Activated naive CD8-positive, alpha-beta T cell treated with anti-CD3 and anti-CD28 coated beads, Interleukin-2, amount 50 U/mL, for 24 hours (primary cell): ENCODE results near the gene SHROOM4.

ENCODE experiments used
- ATAC-seq: fragments of 150-1000 bp; cut with Tn5 transposase; one replicate; pipeline ENCODE4 v1.10.0; 2021
- DNase-seq: peaks from one replicate; pipeline ENCODE4 v3.0.0; 2021
- H3K27ac Mint-ChIP-seq: one replicate; pipeline ENCODE4 v1.8.0; 2021; ENCODE audit warnings: mild to moderate bottlenecking, mixed read lengths
- H3K27me3 Mint-ChIP-seq: one replicate; pipeline ENCODE4 v1.8.0; 2021; ENCODE audit warnings: mixed read lengths
- H3K36me3 Mint-ChIP-seq: one replicate; pipeline ENCODE4 v1.8.0; 2021; ENCODE audit warnings: low read depth, mixed read lengths
- H3K4me1 Mint-ChIP-seq: one replicate; pipeline ENCODE4 v1.8.0; 2021; ENCODE audit warnings: mixed read lengths
- H3K4me3 Mint-ChIP-seq: one replicate; pipeline ENCODE4 v1.8.0; 2021; ENCODE audit warnings: mild to moderate bottlenecking, moderate library complexity, mixed read lengths
- H3K9me3 Mint-ChIP-seq: one replicate; pipeline ENCODE4 v1.8.0; 2021; ENCODE audit warnings: mixed read lengths

SHROOM4 gene

DNA sequence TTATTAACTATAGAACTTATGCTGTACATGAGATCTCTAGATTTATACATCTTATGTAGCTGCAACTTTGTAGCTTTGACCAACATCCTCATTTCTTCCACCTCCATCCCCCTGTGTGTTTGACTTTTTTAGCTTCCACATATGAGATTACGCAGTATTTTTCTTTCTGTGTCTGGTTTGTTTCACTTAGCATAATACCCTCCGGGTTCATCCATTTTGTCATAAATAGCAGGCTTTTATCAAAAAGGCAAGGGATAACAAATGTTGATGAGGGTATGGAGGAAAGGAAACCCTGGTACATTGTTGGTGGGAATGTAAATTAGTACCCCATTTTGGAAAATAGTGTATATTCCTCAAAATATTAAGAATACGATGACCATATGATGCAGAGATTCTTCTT lies 227.0 kb downstream of the SHROOM4 start:
- DNase-seq (no peak), ATAC-seq (no peak)
- no peaks in the 10 kb centered on the region for H3K4me1 Mint-ChIP-seq
- peaks cover 3% of the 10 kb centered on the region for H3K27me3 Mint-ChIP-seq
- no peak overlapping the region for H3K4me3 Mint-ChIP-seq
- H3K36me3 Mint-ChIP-seq = no peaks in the 10 kb centered on the region
- no peaks in the 10 kb centered on the region for H3K9me3 Mint-ChIP-seq
- no peak overlapping the region for H3K27ac Mint-ChIP-seq

DNA sequence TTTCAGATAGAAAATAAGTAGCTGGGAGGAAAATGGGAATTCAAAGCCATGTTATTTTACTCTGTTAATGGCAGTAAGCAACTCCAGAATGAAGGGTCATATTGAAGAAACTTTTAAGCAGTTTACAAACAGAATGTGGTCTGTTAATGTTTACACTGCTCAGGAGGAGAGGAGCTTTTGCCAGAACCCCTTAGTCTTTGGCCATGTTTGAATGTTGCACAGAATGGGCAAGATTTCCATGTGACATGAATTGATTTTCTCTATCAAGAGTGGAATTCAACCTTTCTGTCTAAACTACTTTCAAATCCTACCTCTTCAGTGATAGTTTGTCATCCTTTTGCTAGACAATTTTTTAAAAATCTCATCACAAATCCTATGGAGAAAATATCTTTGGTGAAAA lies 227.6 kb downstream of the SHROOM4 start:
- H3K36me3 Mint-ChIP-seq = no peaks in the 10 kb centered on the region
- DNase-seq = no peak
- ATAC-seq = no peak
- no peaks in the 10 kb centered on the region for H3K4me1 Mint-ChIP-seq
- no peak overlapping the region for H3K4me3 Mint-ChIP-seq
- no peak overlapping the region for H3K27ac Mint-ChIP-seq
- no peaks in the 10 kb centered on the region for H3K9me3 Mint-ChIP-seq
- peaks cover 3% of the 10 kb centered on the region for H3K27me3 Mint-ChIP-seq

DNA sequence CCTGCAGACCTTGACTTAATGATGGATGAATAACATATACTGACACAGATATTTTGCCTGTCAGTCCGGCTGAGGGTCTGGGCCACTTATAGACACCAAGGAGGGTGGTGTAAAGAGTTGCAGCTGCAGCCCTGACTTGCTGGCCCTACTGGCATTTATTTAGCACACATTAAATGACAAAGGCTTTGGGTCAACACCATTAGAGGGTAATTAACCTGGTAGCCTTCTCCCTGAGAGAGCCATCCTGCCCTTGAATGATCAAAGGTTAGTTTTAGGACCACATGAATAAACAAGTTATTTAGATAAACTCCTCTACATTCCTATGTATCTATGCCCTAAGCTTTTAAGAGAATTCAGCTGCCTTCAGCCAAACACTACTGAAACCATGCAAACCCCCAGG lies 232.6 kb downstream of the SHROOM4 start:
- no peak for ATAC-seq
- Mint-ChIP-seq H3K27me3 (peaks cover 4% of the 10 kb centered on the region), H3K36me3 (no peaks in the 10 kb centered on the region), H3K4me3 (no peak overlapping the region), H3K4me1 (no peaks in the 10 kb centered on the region), H3K27ac (no peak overlapping the region), H3K9me3 (no peaks in the 10 kb centered on the region)
- no peak for DNase-seq

DNA sequence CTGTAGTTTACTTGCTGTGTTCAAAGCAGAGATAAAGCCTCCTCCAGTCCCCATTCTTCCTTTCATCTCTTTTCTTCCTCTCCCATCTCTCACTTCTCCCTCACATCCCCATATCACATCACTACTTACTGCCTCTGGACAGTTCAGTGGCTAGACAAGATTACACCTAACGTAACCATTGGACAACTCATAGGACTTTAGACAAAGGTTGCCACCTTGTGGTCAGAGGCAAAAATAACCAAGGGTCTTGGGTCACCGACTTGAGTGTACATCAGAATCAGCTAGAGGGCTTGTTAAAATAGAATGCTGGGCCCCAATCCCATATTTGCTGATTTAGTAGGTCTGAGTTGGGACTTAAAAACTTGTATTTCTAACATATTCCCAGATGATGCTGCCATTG lies 234.0 kb downstream of the SHROOM4 start:
- Mint-ChIP-seq H3K27me3 (peaks cover 4% of the 10 kb centered on the region), H3K9me3 (no peaks in the 10 kb centered on the region), H3K4me1 (no peaks in the 10 kb centered on the region), H3K36me3 (no peaks in the 10 kb centered on the region), H3K4me3 (no peak overlapping the region), H3K27ac (no peak overlapping the region)
- peak; percentile 3 for DNase-seq
- ATAC-seq = no peak

DNA sequence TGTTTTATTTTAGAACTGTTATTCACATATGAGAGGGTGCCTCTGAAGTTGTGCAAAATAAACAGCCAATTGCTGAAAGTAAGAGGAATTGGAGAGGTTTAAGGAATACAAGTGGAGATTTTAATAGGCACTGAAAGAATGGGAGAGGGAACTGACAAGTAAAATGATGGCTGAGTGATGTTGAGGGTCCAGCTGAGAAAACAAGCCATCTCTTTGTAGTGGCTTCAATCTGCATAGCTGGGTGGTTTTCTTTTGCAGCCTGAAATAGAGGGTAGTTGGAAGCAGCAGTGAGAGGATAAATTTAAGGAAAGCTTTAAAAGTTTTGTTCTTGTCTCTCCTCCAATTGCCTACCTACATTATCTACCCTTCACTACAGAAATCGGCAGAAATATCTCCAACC lies 236.7 kb downstream of the SHROOM4 start:
- no peaks in the 10 kb centered on the region for H3K36me3 Mint-ChIP-seq
- ATAC-seq (no peak), DNase-seq (no peak)
- no peaks in the 10 kb centered on the region for H3K4me1 Mint-ChIP-seq
- peaks cover 3% of the 10 kb centered on the region for H3K27me3 Mint-ChIP-seq
- no peak overlapping the region for H3K4me3 Mint-ChIP-seq
- H3K27ac Mint-ChIP-seq = no peak overlapping the region
- no peaks in the 10 kb centered on the region for H3K9me3 Mint-ChIP-seq

DNA sequence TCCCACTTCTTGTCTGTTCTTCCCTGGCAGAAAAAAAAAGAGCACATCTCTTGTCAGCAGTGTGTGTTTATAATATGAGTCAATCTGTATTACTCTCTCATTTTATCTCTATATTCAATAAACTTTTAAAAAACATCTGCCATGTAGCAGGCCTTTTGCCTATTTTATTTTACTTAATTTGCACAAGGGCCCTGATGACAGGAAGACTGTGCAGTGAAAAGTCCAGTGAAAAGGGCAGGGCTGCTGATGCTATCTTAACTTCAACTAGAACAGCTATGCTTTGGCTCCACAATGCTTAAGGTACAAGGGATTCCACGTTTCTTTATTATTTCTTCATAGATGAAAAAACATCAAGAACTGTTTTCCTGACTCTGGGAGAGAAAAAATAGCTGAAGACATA lies 246.4 kb downstream of the SHROOM4 start:
- no peak overlapping the region for H3K4me3 Mint-ChIP-seq
- ATAC-seq (no peak), DNase-seq (no peak)
- H3K9me3 Mint-ChIP-seq = peaks cover 5% of the 10 kb centered on the region
- no peak overlapping the region for H3K27ac Mint-ChIP-seq
- no peaks in the 10 kb centered on the region for H3K4me1 Mint-ChIP-seq
- H3K27me3 Mint-ChIP-seq = no peaks in the 10 kb centered on the region
- no peaks in the 10 kb centered on the region for H3K36me3 Mint-ChIP-seq

DNA sequence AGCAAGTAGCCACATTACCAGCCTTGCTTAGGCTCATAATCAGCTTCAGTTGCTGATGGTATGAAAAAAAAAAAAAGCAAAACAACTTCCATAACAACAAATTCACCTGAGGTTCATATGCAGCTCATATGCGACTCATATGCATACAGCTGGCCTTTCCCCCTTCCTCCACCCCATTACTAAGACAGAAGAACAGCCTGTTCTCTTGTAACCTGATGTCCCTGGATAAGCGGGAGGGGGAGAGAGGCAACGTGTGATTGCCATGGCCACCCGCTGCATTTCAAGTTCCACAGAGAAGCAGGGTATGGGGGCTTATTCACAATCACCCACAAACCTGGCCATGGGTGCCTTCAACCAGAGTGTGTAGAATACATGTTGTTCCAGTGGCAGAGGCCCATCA lies 248.3 kb downstream of the SHROOM4 start:
- no peak overlapping the region for H3K4me3 Mint-ChIP-seq
- peaks cover 3% of the 10 kb centered on the region for H3K27me3 Mint-ChIP-seq
- H3K27ac Mint-ChIP-seq = no peak overlapping the region
- ATAC-seq (no peak), DNase-seq (no peak)
- no peaks in the 10 kb centered on the region for H3K36me3 Mint-ChIP-seq
- no peaks in the 10 kb centered on the region for H3K9me3 Mint-ChIP-seq
- no peaks in the 10 kb centered on the region for H3K4me1 Mint-ChIP-seq
